K562 (cell line): ENCODE results near the gene PYM1. TPM values are rescaled to one million over a fixed set of nuclear protein-coding genes. Genes with fewer than 3 reads are reported as not detected.

Experiments used
- ARID2 ChIP-seq: fragments of 450-650 bp; IDR thresholded peaks from 2 replicates; pipeline ENCODE4 v1.6.1; 2017; ENCODE audit warnings: antibody characterized with exemption, mild to moderate bottlenecking
- DNMT1 ChIP-seq: fragments of 450-650 bp; IDR thresholded peaks from 2 replicates; pipeline ENCODE4 v1.6.1; 2016; ENCODE audit warnings: antibody characterized with exemption, mild to moderate bottlenecking
- FOXK1 ChIP-seq: sonication (generic); formaldehyde crosslinking; IDR thresholded peaks from 2 replicates; pipeline ENCODE4 v1.8.0; 2022; ENCODE audit warnings: missing genetic modification reagents, mild to moderate bottlenecking, borderline replicate concordance
- FOXK2 ChIP-seq, 2 experiments: fragments of 450-650 bp; IDR thresholded peaks in 1 of 2; conservative IDR thresholded peaks in 1 of 2; 2 replicates each; pipeline ENCODE4 v1.6.1; 2016; ENCODE audit warnings: low read depth in 2 of 2, mild to moderate bottlenecking in 1 of 2
- LEF1 ChIP-seq: fragments of 450-650 bp; IDR thresholded peaks from 2 replicates; pipeline ENCODE4 v1.6.1; 2016; ENCODE audit warnings: mild to moderate bottlenecking
- OTX1 ChIP-seq: fragments of 450-650 bp; formaldehyde crosslinking; IDR thresholded peaks from 2 replicates; pipeline ENCODE4 v1.4.0; 2022; ENCODE audit warnings: mild to moderate bottlenecking
- PHF8 ChIP-seq: fragments of 200-600 bp; sonication (generic); IDR thresholded peaks from 2 replicates; pipeline ENCODE4 v1.6.1; 2012; ENCODE audit warnings: mixed run types, mild to moderate bottlenecking, inconsistent platforms, low read length, moderate library complexity, borderline replicate concordance
- SIN3A ChIP-seq, 2 experiments: fragments of 150-350 bp in 1 of 2; IDR thresholded peaks; 2 replicates each; pipeline ENCODE4 v1.6.1; 2011 to 2016; ENCODE audit warnings: borderline replicate concordance in 2 of 2, low read depth in 2 of 2, low read length in 2 of 2, mild to moderate bottlenecking in 2 of 2, moderate library complexity in 2 of 2; ENCODE audit not compliant: control insufficient read depth in 1 of 2
- SMARCA5 ChIP-seq: fragments of 450-650 bp; IDR thresholded peaks from 2 replicates; pipeline ENCODE4 v1.6.1; 2016
- ZNF766 ChIP-seq: fragments of 200-800 bp; sonication (Bioruptor generic); conservative IDR thresholded peaks from 2 replicates; pipeline ENCODE4 v1.6.1; 2016; ENCODE audit warnings: missing genetic modification characterization, missing compliant biosample characterization
- polyA plus RNA-seq, 8 experiments: library from polyadenylated mRNA; depleted of rRNA in 4 of 8; stranded (reverse) in 5 of 8; unstranded in 3 of 8; fragments of >200 nt; fragmentation: Nextera tagmentation in 2 of 8; fragmentation: Illumina TruSeq in 1 of 8; extraction: Ambion mirVana in 2 of 8; extraction: Trizol in 1 of 8; gene quantifications; 2 replicates each; pipeline versions ENCODE4 v1.2.1 to v1.2.3, GENCODE V29; 2011 to 2014; ENCODE audit warnings: inconsistent platforms in 1 of 8, missing spikeins in 1 of 8
- total RNA-seq, 7 experiments: library from RNA; depleted of rRNA in 6 of 7; stranded (reverse); fragments of >200 nt in 6 of 7; fragmentation: Illumina TruSeq in 2 of 7; extraction: Trizol in 2 of 7; gene quantifications; 2 replicates each; pipeline versions ENCODE4 v1.2.1 to v1.2.3, GENCODE V29; 2011 to 2021; ENCODE audit warnings: low replicate concordance in 1 of 7
- TF ChIP-seq, protein P1 (sequence below): fragments of 450-650 bp; IDR thresholded peaks from 2 replicates; pipeline ENCODE4 v1.6.1; 2016; ENCODE audit warnings: antibody characterized with exemption
- TF ChIP-seq, protein P2 (sequence below), 2 experiments: fragments of 250-450 bp in 1 of 2; fragments of 450-650 bp in 1 of 2; sonication (Bioruptor Pico) in 1 of 2; IDR thresholded peaks; 2 replicates each; pipeline versions ENCODE4 v1.6.1 to v1.8.0; 2016 to 2021; ENCODE audit warnings: mild to moderate bottlenecking in 2 of 2, moderate library complexity in 2 of 2, missing compliant biosample characterization in 1 of 2, missing genetic modification characterization in 1 of 2
- TF ChIP-seq, protein P3 (sequence below): fragments of 450-650 bp; IDR thresholded peaks from 2 replicates; pipeline ENCODE4 v1.6.1; 2016; ENCODE audit warnings: missing biosample characterization, missing genetic modification characterization

Gene PYM1
- total and polyA plus RNA-seq, 9 of the 15 experiments (the other 6 are each of a cell fraction or from before 2014, with no cell fraction given), result 29.0 to 51.3 (median 34.1) TPM

DNA sequence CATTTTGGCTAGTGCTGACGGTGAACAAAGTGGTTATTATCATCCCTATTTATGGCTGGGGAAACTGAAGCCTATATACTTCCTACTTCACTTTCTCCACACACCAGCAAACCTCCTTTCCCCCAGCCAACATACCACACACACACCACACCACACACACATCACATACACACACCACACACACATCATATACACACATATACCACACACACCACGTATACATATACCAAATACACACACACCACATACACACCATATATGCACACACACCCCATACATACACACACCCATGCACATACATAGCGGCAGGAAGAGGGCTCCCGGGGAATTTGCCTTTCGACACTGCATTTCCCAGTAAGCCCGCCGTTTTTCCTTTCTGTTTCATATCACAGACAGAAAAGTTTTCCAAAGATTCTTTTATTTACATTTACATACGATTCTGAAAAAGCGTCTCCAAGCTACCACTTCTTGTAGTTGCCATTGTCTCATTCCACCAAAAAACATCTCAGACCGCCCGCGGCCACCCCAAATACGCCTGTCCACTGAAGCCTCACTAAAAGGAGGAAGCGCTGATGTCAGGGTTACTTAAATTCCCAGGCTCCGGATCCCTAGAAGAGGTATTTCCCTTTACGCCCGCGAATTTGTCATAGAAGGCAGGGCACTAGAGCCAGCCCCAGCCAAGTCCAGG is 45.4 kb upstream of the PYM1 start (continued):
- TF ChIP-seq ZNF766 (CRISPR knock-in tag) (0 out of 2 replicates have a peak, but pooled peaks have one; percentile 36), PHF8 (peak; percentile 25; the same call in 1 of the 2 replicates), LEF1 (0 out of 2 replicates have a peak, but pooled peaks have one; percentile 24), OTX1 (CRISPR knock-in tag) (peak; percentile 90), ARID2 (peak; percentile 100), SMARCA5 (peak; percentile 89), SIN3A (IDR thresholded peaks at IDR 0.05; ENCODE audit: borderline replicate concordance in 2 of 2, control insufficient read depth in 1 of 2, low read depth in 2 of 2, low read length in 2 of 2) (peak in 1 of 2 experiments; percentile 47; a peak in 1 of 4 replicates), FOXK1 (CRISPR knock-in tag) (0 out of 2 replicates have a peak, but pooled peaks have one; percentile 55), DNMT1 (0 out of 2 replicates have a peak, but pooled peaks have one; percentile 80), FOXK2 (conservative IDR thresholded peaks at IDR 0.05 in 1 of 2, IDR thresholded peaks at IDR 0.05 in 1 of 2; ENCODE audit: low read depth in 2 of 2) (peak; percentile 38 to 87)
- TF ChIP-seq, protein P1, sequence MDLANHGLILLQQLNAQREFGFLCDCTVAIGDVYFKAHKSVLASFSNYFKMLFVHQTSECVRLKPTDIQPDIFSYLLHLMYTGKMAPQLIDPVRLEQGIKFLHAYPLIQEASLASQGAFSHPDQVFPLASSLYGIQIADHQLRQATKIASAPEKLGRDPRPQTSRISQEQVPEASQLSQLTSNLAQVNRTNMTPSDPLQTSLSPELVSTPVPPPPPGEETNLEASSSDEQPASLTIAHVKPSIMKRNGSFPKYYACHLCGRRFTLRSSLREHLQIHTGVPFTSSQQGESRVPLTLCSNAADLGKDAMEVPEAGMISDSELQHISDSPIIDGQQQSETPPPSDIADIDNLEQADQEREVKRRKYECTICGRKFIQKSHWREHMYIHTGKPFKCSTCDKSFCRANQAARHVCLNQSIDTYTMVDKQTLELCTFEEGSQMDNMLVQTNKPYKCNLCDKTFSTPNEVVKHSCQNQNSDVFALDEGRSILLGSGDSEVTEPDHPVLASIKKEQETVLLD, result peak; percentile 78; the same call in 1 of the 2 replicates
- TF ChIP-seq, protein P2, sequence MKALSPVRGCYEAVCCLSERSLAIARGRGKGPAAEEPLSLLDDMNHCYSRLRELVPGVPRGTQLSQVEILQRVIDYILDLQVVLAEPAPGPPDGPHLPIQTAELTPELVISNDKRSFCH (CRISPR knock-in tag; IDR thresholded peaks at IDR 0.05), result no peak
- TF ChIP-seq, protein P2 (tag; IDR thresholded peaks at IDR 0.05), result 0 out of 2 replicates have a peak, but pooled peaks have one; percentile 42
- TF ChIP-seq, protein P3, sequence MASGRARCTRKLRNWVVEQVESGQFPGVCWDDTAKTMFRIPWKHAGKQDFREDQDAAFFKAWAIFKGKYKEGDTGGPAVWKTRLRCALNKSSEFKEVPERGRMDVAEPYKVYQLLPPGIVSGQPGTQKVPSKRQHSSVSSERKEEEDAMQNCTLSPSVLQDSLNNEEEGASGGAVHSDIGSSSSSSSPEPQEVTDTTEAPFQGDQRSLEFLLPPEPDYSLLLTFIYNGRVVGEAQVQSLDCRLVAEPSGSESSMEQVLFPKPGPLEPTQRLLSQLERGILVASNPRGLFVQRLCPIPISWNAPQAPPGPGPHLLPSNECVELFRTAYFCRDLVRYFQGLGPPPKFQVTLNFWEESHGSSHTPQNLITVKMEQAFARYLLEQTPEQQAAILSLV (tag), result 0 out of 2 replicates have a peak, but pooled peaks have one; percentile 29
